ENCODE results near the gene ADGRB3. TPM values are rescaled to one million over a fixed set of nuclear protein-coding genes. Genes with fewer than 3 reads are reported as not detected.
A peak's percentile ranks its signal among the peaks of the same experiment; 100 is the strongest.

Gene ADGRB3
- 1 to 10 TPM in 2 of 4 donors, not detected in 2; 1.6 to 2.1 TPM for polyA plus RNA-seq
- long read RNA-seq, donor 1: 0 reads
- long read RNA-seq, donor 2: 0 reads
- long read RNA-seq, donor 3: 0 reads
- long read RNA-seq, donor 4: 0 reads
- long read RNA-seq, donor 5: 0 reads
- long read RNA-seq, donor 6: 0 reads
- long read RNA-seq, donor 7: 0 reads
- long read RNA-seq, donor 8: 0 reads
- long read RNA-seq, donor 9: 0 reads
- long read RNA-seq, donor 10, partial matches to known transcripts: 0 of 1 reads
- long read RNA-seq, donor 10, other reads (novel, unspliced or antisense): 0 of 1 reads

DNA sequence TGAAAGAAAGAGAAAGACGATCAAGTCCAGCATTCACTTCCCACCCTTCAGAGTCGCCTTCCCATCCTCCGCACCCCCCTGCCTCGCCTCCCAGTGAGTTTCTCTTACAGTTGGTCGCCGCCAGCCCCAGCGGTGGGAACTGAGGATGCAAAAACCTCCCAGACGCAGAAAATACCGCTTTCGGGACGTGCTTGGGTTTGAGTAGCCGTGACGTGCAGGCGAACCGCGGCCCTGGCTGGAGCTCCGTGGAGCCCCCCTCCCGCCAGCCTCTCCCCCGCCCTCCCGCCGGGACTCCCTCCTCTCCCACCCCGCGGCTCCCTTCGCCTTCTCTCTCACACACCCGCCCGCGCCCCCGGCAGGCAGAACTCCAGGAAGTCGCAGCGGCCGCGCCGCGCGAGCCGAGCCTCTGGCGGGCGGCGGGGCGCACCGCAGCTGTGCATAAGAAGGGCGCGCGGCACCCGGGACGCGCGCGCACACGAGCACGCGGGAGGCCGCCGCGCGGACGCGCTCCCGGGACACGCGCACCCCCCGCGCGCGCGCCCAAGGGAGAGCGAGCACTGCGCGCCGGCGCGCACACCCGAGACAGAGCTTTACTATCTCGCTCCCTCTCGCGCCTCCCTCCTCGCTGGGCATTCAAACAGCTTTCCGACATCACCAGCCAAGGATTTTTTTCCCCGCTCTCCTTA lies at the start of gene ADGRB3:
ADGRB3 (plus strand) TSS at position 557 of the 686 bp plus-strand sequence. CDS start 3,394 bp downstream, outside the sequence.
- Histone ChIP-seq H3K27me3 (ENCODE audit: control insufficient read depth in 3 of 3, insufficient read depth in 3 of 3, low read length in 3 of 3) (peaks cover 0 to 49% (median 4%) of the 10 kb centered on the region in 3 donors), H3K27ac (ENCODE audit: low read depth in 1 of 3, low read length in 2 of 3) (peak within 1 kb of the TSS in 2 of 3 donors; percentile 59 to 85), H3K4me1 (ENCODE audit: control insufficient read depth in 3 of 3, insufficient read depth in 2 of 3, low read depth in 1 of 3, low read length in 2 of 3) (peaks cover 0 to 5% (median 2%) of the 10 kb centered on the region in 3 donors), H3K9me3 (ENCODE audit: control insufficient read depth in 2 of 2, insufficient read depth in 1 of 2, low read depth in 1 of 2, low read length in 1 of 2) (no peaks in the 10 kb centered on the region), H3K4me3 (ENCODE audit: low read depth in 1 of 3, low read length in 3 of 3) (peak within 1 kb of the TSS; percentile 25 to 73 (median 52)), H3K36me3 (ENCODE audit: control insufficient read depth in 3 of 3, insufficient read depth in 2 of 3, low read depth in 1 of 3, low read length in 3 of 3) (no peaks in the 10 kb centered on the region)
- WGBS, 3 donors: 1 to 2% (median 1%) methylated on average over 43 to 79 of the region's 79 CpGs
- DNase-seq (peak; percentile 23 to 85), FAIRE-seq (no peak)

DNA sequence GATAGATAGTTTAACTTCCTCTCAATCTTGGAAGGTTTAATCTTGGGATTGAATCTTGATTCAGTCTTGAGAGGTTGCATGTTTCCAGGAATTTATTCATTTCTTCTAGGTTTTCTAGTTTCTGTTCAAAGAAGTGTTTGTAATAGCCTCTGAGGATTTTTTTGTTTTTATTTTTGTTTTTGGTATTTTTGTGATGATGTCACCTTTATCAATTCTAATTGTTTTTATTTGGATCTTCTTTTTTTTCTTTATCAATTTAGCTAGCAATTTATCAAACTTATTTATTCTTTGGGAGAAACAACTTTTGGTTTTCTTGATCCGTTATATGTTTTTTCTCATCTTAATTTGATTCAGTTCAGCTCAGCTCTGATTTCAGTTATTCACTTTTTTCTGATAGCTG lies 41.5 kb upstream of the ADGRB3 start:
- 91 to 95% (median 95%) methylated on average over 1 of the region's 1 CpG for WGBS, 3 donors

DNA sequence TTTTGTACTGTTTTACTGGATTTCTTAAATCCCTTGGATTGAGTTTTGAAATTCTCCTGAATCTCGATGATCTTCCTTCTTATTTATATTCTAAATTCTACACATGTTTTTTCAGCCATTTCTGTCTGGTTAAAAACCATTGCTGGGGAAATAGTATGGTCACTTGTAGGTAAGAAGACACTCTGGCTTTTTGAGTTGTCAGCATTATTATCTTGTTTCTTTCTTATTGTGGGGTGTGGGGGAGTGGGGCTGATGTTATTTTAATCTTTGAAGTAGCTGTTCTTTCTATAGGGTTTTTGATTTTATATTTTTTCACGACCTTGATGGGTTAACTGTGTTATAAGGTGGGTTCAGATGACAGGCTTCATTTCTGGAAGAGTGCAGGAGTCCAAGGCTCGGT lies 37.4 kb upstream of the ADGRB3 start:
- H3K4me3 ChIP-seq (ENCODE audit: low read depth in 1 of 3, low read length in 3 of 3): no peak overlapping the region
- peaks cover 0 to 2% of the 10 kb centered on the region in 2 donors for H3K9me3 ChIP-seq (ENCODE audit: control insufficient read depth in 2 of 2, insufficient read depth in 1 of 2, low read depth in 1 of 2, low read length in 1 of 2)
- H3K27ac ChIP-seq (ENCODE audit: low read depth in 1 of 3, low read length in 2 of 3): no peak overlapping the region
- no peaks in the 10 kb centered on the region for H3K36me3 ChIP-seq (ENCODE audit: control insufficient read depth in 3 of 3, insufficient read depth in 2 of 3, low read depth in 1 of 3, low read length in 3 of 3)
- DNase-seq (no peak), FAIRE-seq (no peak)
- 26 to 55% (median 35%) methylated on average over 3 of the region's 3 CpGs for WGBS, 3 donors
- H3K27me3 ChIP-seq (ENCODE audit: control insufficient read depth in 3 of 3, insufficient read depth in 3 of 3, low read length in 3 of 3): no peaks in the 10 kb centered on the region
- H3K4me1 ChIP-seq (ENCODE audit: control insufficient read depth in 3 of 3, insufficient read depth in 2 of 3, low read depth in 1 of 3, low read length in 2 of 3): no peaks in the 10 kb centered on the region

More for the DNA sequence above, 41.5 kb upstream of the ADGRB3 start:
- Histone ChIP-seq H3K27ac (ENCODE audit: low read depth in 1 of 3, low read length in 2 of 3) (no peak overlapping the region), H3K36me3 (ENCODE audit: control insufficient read depth in 3 of 3, insufficient read depth in 2 of 3, low read depth in 1 of 3, low read length in 3 of 3) (no peaks in the 10 kb centered on the region), H3K9me3 (ENCODE audit: control insufficient read depth in 2 of 2, insufficient read depth in 1 of 2, low read depth in 1 of 2, low read length in 1 of 2) (peaks cover 0 to 7% of the 10 kb centered on the region in 2 donors), H3K4me1 (ENCODE audit: control insufficient read depth in 3 of 3, insufficient read depth in 2 of 3, low read depth in 1 of 3, low read length in 2 of 3) (no peaks in the 10 kb centered on the region), H3K4me3 (ENCODE audit: low read depth in 1 of 3, low read length in 3 of 3) (no peak overlapping the region), H3K27me3 (ENCODE audit: control insufficient read depth in 3 of 3, insufficient read depth in 3 of 3, low read length in 3 of 3) (no peaks in the 10 kb centered on the region)
- DNase-seq: no peak
- no peak for FAIRE-seq

DNA sequence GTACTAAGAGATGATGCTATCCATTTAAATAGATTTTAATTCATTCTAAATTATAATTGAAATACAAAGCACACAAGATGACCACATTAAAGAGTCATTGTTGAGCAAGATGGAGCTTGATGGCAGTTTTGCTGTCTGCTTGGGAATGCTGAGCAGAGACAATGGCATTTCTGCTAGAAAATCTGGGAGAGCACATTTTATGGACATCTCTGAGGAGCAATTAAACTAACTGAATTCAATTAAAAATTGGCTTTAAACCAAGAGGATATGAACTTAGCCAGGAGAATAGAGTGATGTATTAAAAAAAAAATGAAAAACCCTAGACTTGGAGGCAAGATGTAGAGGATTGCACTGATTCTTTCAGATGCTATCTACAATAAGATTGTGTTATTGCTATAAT lies 19.1 kb upstream of the ADGRB3 start:
- FAIRE-seq: no peak
- no peaks in the 10 kb centered on the region for H3K27me3 ChIP-seq (ENCODE audit: control insufficient read depth in 3 of 3, insufficient read depth in 3 of 3, low read length in 3 of 3)
- no peak overlapping the region for H3K27ac ChIP-seq (ENCODE audit: low read depth in 1 of 3, low read length in 2 of 3)
- DNase-seq: no peak
- no peaks in the 10 kb centered on the region for H3K4me1 ChIP-seq (ENCODE audit: control insufficient read depth in 3 of 3, insufficient read depth in 2 of 3, low read depth in 1 of 3, low read length in 2 of 3)
- H3K4me3 ChIP-seq (ENCODE audit: low read depth in 1 of 3, low read length in 3 of 3): no peak overlapping the region
- no peaks in the 10 kb centered on the region for H3K9me3 ChIP-seq (ENCODE audit: control insufficient read depth in 2 of 2, insufficient read depth in 1 of 2, low read depth in 1 of 2, low read length in 1 of 2)
- H3K36me3 ChIP-seq (ENCODE audit: control insufficient read depth in 3 of 3, insufficient read depth in 2 of 3, low read depth in 1 of 3, low read length in 3 of 3): no peaks in the 10 kb centered on the region

DNA sequence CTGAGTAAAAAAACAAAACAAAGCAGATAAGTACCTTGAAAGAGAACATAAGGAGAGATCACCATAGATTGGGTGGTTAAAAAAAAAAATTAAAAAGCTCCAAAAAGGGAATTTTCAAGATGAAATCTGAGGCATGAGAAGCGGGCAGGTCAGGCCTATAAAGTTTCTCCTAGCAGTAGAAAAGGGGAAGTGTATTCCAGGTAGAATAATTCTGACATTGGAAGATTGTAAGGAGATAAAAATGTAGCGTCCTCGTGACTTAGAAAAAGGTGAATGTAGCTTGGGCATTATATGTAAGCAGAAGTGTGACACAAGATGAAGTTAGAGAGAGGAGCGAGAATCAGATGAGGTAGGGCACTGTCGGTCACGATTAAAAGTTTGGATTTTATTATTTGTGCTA lies 9.1 kb upstream of the ADGRB3 start:
- FAIRE-seq: no peak

DNA sequence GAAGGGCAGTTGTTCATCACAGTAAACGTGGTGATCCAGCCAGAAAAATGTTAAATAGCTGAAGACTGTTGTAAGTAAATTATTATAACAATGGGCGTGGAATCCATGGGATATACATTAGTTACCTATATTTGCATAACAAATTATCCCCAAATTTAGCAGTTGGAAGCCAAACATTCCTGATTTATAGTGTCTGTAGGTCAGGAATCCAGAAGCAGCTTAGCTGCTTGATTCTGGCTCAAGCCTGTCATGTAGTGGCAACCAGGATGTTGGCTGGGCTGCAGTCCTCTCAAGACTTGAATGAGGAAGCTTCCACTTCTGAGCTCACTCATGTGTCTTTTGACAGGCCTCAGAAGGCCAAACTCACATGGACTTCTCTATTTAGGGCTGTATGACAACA lies 6.9 kb upstream of the ADGRB3 start:
- FAIRE-seq (no peak), DNase-seq (no peak)
- no peaks in the 10 kb centered on the region for H3K4me1 ChIP-seq (ENCODE audit: control insufficient read depth in 3 of 3, insufficient read depth in 2 of 3, low read depth in 1 of 3, low read length in 2 of 3)
- no peak overlapping the region for H3K4me3 ChIP-seq (ENCODE audit: low read depth in 1 of 3, low read length in 3 of 3)
- peaks cover 0 to 5% (median 0%) of the 10 kb centered on the region in 3 donors for H3K27me3 ChIP-seq (ENCODE audit: control insufficient read depth in 3 of 3, insufficient read depth in 3 of 3, low read length in 3 of 3)
- no peaks in the 10 kb centered on the region for H3K9me3 ChIP-seq (ENCODE audit: control insufficient read depth in 2 of 2, insufficient read depth in 1 of 2, low read depth in 1 of 2, low read length in 1 of 2)
- H3K27ac ChIP-seq (ENCODE audit: low read depth in 1 of 3, low read length in 2 of 3): no peak overlapping the region
- WGBS, 3 donors: 36 to 60% (median 38%) methylated on average over 2 of the region's 2 CpGs
- no peaks in the 10 kb centered on the region for H3K36me3 ChIP-seq (ENCODE audit: control insufficient read depth in 3 of 3, insufficient read depth in 2 of 3, low read depth in 1 of 3, low read length in 3 of 3)

More for the DNA sequence above, 9.1 kb upstream of the ADGRB3 start:
- H3K9me3 ChIP-seq (ENCODE audit: control insufficient read depth in 2 of 2, insufficient read depth in 1 of 2, low read depth in 1 of 2, low read length in 1 of 2): no peaks in the 10 kb centered on the region
- no peaks in the 10 kb centered on the region for H3K27me3 ChIP-seq (ENCODE audit: control insufficient read depth in 3 of 3, insufficient read depth in 3 of 3, low read length in 3 of 3)
- 84 to 91% (median 87%) methylated on average over 6 of the region's 6 CpGs for WGBS, 3 donors
- no peaks in the 10 kb centered on the region for H3K4me1 ChIP-seq (ENCODE audit: control insufficient read depth in 3 of 3, insufficient read depth in 2 of 3, low read depth in 1 of 3, low read length in 2 of 3)
- H3K4me3 ChIP-seq (ENCODE audit: low read depth in 1 of 3, low read length in 3 of 3): no peak overlapping the region
- H3K27ac ChIP-seq (ENCODE audit: low read depth in 1 of 3, low read length in 2 of 3): no peak overlapping the region
- no peak for DNase-seq
- no peaks in the 10 kb centered on the region for H3K36me3 ChIP-seq (ENCODE audit: control insufficient read depth in 3 of 3, insufficient read depth in 2 of 3, low read depth in 1 of 3, low read length in 3 of 3)

DNA sequence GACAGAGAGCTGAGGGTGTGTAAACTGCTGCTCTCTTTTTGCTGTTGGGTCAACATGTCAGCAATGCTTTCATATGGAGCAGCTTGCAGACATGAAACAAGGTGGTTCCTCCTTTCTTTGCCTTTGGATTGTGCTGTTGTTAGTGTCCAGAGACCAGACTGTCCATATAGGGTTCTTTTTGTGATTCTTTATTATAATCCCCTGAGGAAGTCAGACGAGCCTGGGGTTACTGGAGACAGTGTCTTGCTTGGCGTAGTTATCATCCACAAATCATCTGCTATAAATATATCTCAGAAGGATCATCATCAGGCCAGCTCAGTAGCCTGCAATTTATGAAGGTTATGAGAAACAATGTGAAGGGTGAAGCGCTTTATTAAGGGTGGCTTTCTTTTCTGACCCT lies 2.3 kb upstream of the ADGRB3 start:
- Histone ChIP-seq H3K4me3 (ENCODE audit: low read depth in 1 of 3, low read length in 3 of 3) (no peak overlapping the region), H3K36me3 (ENCODE audit: control insufficient read depth in 3 of 3, insufficient read depth in 2 of 3, low read depth in 1 of 3, low read length in 3 of 3) (no peaks in the 10 kb centered on the region), H3K9me3 (ENCODE audit: control insufficient read depth in 2 of 2, insufficient read depth in 1 of 2, low read depth in 1 of 2, low read length in 1 of 2) (no peaks in the 10 kb centered on the region), H3K27ac (ENCODE audit: low read depth in 1 of 3, low read length in 2 of 3) (no peak overlapping the region), H3K27me3 (ENCODE audit: control insufficient read depth in 3 of 3, insufficient read depth in 3 of 3, low read length in 3 of 3) (peaks cover 0 to 39% (median 4%) of the 10 kb centered on the region in 3 donors), H3K4me1 (ENCODE audit: control insufficient read depth in 3 of 3, insufficient read depth in 2 of 3, low read depth in 1 of 3, low read length in 2 of 3) (peaks cover 0 to 5% (median 2%) of the 10 kb centered on the region in 3 donors)
- 66 to 70% (median 68%) methylated on average over 3 of the region's 3 CpGs for WGBS, 3 donors
- no peak for FAIRE-seq
- no peak for DNase-seq

DNA sequence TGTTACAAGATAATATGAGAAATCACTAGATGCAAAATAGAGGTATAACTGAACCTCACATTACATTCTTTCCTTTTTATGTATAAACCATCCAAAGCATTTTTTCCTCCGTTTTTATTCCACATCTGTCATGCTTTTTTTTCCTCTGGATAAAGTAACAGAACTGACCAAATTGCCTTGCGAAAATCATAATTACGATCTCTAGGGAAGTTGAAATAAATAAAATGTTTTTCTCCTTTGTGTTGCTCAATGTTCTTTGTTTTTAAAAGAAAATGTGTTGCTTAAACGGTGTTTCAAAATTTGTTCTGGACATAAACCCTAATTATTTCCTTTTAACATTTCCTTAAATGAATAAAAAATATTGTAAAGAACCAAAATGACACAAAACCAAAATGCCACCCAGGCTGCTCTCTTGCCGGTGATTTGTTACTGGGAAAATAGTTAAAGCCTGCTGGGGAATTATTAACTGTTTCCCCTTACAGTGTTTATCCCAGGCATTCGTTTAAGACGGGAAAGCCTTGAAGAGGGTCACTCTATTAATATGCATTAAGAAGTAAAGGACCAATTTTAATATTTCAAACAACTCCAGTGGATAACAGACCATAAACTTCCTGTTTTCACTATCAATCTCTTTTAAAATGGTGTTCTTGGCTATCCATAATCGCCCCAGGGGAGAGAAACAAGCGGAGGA lies 1.7 kb upstream of the ADGRB3 start:
- H3K4me3 ChIP-seq (ENCODE audit: low read depth in 1 of 3, low read length in 3 of 3): peak overlapping the region in 1 of 3 donors; percentile 73
- FAIRE-seq (no peak), DNase-seq (no peak)
- H3K9me3 ChIP-seq (ENCODE audit: control insufficient read depth in 2 of 2, insufficient read depth in 1 of 2, low read depth in 1 of 2, low read length in 1 of 2): no peaks in the 10 kb centered on the region
- H3K27ac ChIP-seq (ENCODE audit: low read depth in 1 of 3, low read length in 2 of 3): peak overlapping the region in 1 of 3 donors; percentile 85
- H3K27me3 ChIP-seq (ENCODE audit: control insufficient read depth in 3 of 3, insufficient read depth in 3 of 3, low read length in 3 of 3): peaks cover 0 to 39% (median 4%) of the 10 kb centered on the region in 3 donors
- H3K4me1 ChIP-seq (ENCODE audit: control insufficient read depth in 3 of 3, insufficient read depth in 2 of 3, low read depth in 1 of 3, low read length in 2 of 3): peaks cover 0 to 5% (median 2%) of the 10 kb centered on the region in 3 donors
- WGBS, 3 donors: 31 to 41% (median 38%) methylated on average over 9 of the region's 9 CpGs
- H3K36me3 ChIP-seq (ENCODE audit: control insufficient read depth in 3 of 3, insufficient read depth in 2 of 3, low read depth in 1 of 3, low read length in 3 of 3): no peaks in the 10 kb centered on the region

All from small intestine (tissue), 16 donors.